Fibroblast of upper back skin (primary cell): ENCODE data around the gene GNA12.

ENCODE experiments used
- DNase-seq: peaks from one replicate; pipeline ENCODE4 v3.0.0-alpha.2; 2013

GNA12 gene

DNA sequence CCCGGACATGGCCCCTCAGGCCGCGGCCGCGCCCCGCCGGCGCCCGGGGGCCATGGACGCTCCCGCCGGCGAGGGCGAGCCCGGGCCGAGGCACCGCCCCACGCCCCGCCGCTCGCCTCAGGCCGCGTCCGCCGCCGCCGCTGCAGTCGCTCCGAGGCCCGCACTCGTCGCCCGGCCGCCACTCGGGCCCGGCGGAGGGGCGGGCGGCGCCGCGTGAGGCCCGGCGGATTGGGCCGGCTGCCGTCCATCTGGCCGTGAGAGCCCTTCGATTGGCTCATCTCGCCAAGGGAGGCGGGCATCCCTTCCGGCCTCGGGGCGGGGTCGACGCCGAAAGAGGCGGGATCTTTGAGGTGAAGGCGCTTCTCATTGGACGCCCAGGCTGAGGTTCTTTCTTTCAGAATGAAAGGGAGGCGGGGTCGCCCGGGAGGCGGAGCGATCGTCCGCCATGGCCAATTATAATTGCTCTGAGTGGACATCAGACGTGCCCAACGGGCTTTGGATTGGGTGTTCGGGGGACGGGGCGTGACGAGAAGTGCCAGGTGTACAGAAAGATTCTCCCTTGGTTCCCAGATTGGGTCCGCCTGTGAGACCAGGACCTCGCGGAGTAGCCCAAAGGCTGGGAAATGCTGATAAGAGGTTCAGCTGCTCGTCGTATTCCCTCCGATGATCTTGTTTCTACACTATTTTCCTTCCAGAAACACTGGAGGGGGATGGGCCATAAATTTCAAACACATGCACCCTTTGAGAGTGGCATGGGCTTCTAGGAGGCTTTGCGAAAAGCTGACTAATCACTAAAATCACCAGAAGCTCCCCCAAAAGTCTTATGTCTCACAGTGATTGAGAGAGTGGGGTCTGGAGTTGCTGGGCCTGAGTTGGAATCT lies at the start of gene GNA12:
GNA12 (minus strand) TSS at position 156 of the 881 bp plus-strand sequence; CDS start at position 9, 147 bp downstream.
- peak; percentile 98 for DNase-seq

DNA sequence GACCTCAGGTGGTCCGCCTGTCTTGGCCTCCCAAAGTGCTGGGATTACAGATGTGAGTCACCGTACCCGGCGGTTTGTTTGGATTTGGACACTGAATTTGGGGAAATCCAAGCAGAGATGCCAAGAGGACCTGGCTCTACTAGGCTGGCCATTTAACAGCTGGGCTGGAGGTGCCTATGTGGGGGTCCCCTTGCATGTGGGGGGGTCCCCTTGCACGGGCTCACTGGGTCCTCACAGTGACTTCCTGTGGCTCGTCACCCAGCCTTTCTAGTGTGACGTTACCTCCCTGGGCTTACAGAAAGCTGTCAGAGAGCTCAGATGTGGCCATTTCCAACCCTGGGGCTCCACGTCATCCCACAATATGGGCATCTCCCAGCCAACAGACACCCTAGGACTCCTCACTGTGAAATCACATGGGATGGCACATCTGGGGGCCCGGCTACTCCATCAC lies 49.3 kb upstream of the GNA12 start:
- DNase-seq = no peak

GRCh38 chr7:2892549-2892948 lies 48.4 kb upstream of the GNA12 start:
- no peak for DNase-seq

DNA sequence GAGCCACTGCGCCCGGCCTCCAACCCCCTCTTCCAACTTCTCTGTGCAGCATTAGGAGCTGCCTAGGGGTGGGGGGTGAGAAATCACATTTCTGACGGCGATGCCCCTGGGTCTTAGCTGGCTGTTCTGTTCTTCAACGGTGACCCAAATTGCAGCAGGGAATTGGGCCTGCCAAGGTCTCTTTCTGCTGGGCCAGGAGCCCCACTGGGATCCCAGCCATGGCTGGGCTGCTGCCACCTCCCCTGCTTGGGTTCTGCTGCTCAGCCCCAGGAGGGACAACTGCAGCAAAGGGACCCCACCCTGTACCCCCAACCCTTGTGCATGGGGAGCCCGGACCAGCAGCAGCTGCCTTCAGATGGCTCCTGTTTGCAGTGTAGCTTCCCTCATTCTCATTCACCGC lies 43.7 kb upstream of the GNA12 start:
- no peak for DNase-seq

- peak; percentile 74 for DNase-seq
These were observed 42.8 kb upstream of the GNA12 start for GRCh38 chr7:2886900-2887299.

- DNase-seq = no peak
These were observed 42.3 kb upstream of the GNA12 start for GRCh38 chr7:2886391-2886790.

DNA sequence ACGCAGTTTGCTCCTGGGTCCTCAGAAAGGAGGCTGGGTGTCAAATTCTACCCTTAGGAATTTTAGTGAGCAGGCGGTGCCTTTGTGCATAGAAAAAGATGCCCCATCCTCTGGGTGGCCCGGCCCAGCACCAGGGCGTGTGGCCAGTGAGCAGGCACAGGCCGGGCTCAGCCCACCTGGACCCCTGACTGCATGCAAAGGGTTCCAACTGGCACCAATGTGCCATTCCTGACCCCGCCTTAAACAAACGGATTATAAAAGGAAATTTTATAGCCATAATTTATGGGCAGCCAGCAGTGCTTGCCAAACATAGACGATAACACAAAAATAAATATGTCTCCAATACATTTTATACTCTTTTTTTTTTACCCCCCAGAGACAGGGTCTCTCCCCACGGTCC lies 40.1 kb upstream of the GNA12 start:
- no peak for DNase-seq

DNA sequence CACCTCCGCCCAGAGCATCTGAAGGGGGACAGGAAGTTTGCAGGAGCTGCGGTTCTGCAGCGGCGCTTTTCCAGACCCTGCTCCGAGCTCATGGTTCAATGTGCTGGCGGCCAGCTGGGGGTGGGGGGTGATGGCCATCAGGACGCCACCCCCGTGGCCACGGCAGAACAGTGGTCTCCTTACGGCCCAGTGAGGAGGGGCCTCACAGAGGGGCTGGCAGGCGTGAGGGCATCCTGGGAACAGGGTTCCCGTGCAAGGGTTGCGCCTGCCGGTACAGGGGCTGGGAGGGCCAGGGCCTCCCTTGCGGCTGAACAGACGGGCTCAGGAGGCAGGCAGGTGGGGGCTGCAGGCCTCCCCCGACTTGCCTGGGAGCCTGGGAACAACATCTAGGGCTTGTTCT lies 39.0 kb upstream of the GNA12 start:
- DNase-seq = no peak

DNA sequence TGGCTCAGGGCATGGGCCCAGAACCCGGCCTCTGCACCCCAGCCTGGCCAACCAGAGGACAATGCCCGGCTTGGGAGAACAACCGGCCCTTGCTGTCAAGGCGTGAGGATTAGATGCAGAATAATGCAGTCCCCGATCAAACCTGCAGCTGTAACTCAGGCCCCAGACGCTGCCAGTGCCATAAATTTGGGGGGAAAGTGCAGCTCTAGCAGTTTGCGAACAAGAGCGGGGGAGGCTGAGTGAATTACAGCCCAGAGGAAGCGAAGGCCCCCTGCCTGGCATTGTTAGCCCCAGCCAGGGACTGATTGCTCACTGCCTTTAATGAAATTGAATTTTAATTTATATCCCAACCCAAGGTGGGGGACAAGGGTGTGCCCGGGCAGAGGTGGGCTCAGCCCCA lies 38.0 kb upstream of the GNA12 start:
- DNase-seq = no peak

- DNase-seq = peak; percentile 8
These were observed 36.9 kb upstream of the GNA12 start for GRCh38 chr7:2880874-2881533.

- DNase-seq = no peak
These were observed 35.9 kb upstream of the GNA12 start for GRCh38 chr7:2880051-2880450.

- DNase-seq = no peak
These were observed 35.2 kb upstream of the GNA12 start for GRCh38 chr7:2879354-2879753.

- DNase-seq = no peak
These were observed 34.2 kb upstream of the GNA12 start for GRCh38 chr7:2878306-2878705.

DNA sequence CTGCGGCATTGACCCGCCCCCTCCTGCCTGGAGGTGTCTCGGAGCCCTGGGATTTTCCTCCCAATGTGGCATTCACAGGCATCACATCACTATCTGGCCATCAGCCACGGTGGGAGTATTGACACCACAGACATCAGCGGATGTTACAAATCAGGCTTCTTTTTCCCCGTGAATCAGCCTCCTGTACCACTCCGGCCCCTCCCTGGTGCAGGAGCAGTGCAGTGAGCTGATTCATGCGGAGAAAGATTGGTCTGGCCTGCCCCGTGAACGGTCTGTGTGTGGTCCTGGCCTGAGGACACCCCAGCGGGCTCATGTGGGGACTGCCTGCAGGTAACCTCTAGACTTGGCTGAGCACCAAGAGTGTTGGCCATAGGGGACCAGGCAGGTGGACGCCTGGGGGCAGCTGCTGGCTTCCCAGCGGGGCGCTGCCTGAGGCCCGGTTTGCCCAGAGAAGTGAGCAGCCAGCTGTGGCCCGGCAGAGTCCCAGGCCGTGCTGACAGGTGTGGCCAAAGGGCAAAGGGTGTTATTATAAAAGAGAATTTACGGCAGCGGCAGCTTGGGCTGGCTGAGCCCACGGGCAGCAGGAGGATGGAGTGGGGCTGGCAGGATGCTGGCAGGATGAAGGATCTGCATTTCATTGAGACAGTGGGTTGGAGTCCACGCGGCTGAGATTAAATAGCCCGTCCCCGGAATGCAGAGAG lies 32.1 kb upstream of the GNA12 start:
- DNase-seq = peak; percentile 87

DNA sequence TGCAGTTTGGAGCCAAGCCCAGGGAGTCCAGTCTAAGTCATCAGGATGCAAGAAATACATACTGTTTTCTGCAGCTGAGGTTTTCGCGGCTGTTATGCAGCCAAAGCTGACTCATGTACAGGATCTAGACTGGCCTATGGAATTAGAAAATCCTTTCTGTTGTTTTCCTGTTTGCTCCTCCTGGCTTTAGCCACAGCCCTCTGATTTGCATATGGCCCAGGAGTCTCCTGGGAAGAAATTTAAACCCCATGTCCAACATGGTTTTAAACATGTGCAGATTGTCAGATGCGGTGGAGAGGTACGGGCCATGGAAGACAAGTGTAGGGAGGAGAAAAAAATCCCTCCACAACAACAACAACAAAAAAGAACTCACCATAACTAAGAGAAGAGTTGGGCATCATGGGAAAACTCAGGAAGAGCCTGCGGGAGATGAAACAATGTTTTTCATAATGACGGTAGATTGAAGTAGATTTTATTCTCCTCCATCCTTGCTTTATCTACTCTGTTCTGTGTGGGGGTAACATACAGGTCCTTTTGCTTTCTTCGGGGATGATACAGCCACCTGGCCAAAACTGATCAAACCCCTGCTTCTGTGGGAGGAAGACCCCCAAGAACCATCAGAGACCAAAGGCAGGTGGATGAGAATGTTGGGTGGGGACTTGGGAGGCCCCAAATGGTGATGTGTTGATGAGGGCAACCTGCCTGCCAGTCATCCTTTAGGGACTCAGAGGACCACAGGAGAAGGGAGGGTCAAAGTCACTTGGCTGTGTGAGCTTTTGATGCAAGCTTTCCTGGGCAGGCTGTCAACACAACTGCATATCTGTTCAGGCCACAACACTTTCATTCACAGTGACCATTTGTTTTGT lies 29.8 kb upstream of the GNA12 start:
- DNase-seq = peak; percentile 95

- DNase-seq = no peak
These were observed 29.0 kb upstream of the GNA12 start for GRCh38 chr7:2873146-2873545.

- DNase-seq = peak; percentile 17
These were observed 28.3 kb upstream of the GNA12 start for GRCh38 chr7:2872296-2872874.

DNA sequence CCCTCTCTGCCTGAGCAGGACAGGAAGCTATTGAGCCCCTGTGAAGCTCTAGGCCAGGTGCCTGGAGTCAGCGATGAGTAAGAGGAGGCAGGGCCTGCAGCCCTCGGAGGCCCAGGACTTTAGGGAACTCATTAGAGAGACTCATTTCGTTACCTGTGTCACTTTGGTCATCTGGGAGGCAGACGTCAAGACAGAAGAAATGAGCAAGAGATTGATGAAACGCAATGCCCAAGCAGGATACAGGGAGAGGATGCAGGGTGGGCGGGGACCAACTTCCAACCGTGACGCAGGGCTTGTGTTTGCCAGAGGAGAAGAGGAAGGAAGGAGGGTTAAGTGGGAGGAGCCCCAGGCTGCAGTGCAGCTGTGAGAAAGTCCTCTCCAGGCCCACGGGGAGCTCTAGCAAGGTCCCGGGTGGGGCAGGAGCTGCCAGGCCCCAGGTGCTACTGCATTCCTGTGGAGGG lies 26.4 kb upstream of the GNA12 start:
- peak; percentile 71 for DNase-seq

GRCh38 chr7:2869981-2870380 lies 25.9 kb upstream of the GNA12 start:
- DNase-seq = no peak

DNA sequence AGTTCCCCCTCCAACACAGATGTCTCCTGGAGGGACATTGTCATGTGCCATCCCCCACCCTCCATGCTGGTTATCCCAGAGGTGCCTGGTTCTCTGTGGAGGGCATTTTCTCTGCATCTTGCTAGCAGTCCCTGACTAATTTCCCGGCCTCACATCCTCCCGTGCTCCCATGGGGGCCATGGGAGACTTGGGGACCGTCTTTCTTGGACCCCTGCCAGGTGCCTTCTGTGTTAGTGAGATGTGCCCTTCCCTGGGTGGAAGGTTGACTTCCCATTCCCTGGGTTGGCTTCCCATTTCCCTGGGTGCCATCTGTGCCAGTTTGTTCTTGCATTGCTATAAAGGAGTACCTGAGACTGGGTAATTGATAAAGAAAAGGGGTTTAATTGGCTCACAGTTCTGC lies 22.5 kb upstream of the GNA12 start:
- no peak for DNase-seq

DNA sequence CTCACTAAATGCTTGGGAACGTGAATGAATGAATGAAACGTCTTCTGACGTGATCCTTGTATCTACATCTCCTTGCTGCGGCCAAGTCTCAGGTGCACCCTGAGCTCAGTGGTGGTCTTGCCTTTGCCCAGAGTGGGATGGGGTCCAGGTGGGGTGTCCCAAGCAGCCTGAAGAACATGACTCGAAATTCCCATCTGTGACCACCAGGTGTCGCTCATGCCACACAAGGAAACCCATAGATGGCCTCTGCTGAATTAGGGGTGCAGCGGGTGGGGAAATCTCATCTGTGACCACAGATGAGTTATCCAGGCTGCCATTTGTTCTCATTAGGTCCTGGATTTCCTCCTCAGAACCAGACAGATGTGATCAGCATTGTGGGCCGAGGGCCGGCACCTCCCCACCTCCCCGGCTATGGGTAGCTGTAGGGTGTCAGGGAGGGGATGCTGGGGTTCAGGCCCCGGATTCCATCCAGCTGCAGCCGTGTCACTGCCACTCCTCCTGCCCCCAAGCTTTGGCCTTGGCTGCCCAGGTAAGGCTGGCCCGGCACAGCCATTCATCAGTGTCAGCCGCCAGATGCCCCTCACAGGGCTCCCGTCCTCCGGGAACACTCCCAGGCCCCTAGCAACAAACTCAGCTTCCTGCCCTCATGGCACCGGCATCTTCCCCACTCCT lies 21.0 kb upstream of the GNA12 start:
- DNase-seq = peak; percentile 76
